NT2/D1 (cell line): ENCODE data around the gene NEU2.

ENCODE experiments used
- SUZ12 ChIP-seq: IDR thresholded peaks from 2 replicates; pipeline ENCODE4 v1.6.1; 2011; ENCODE audit not compliant: insufficient read length, insufficient read depth; ENCODE audit errors: extremely low read depth
- YY1 ChIP-seq: IDR thresholded peaks from 2 replicates; pipeline ENCODE4 v1.6.1; 2011; ENCODE audit not compliant: insufficient read length, insufficient read depth

GRCh38 chr2:233062451-233062850, 30.0 kb downstream of the NEU2 start:
- TF ChIP-seq YY1 (no peak), SUZ12 (no peak)
